Panc1 (cell line): ENCODE data around the gene IL33. TPM values are rescaled to one million over a fixed set of nuclear protein-coding genes. Genes with fewer than 3 reads are reported as not detected.

Experiments used
- ATAC-seq: fragments of 200-7000 bp; cut with Tn5 transposase; 2 replicates; pipeline ENCODE4 v1.9.1; 2020; ENCODE audit warnings: mild to moderate bottlenecking, moderate library complexity
- BruUV-seq: library from RNA; stranded (reverse); fragments of 400-500 nt; replicated peaks from 2 replicates; lab custom pipeline; 2021; lab: Mats Ljungman, UMichigan
- CTCF ChIA-PET: fragments of 300-600 bp; sonication (Branson Sonifier 250); formaldehyde crosslinking; loops from one replicate; lab custom pipeline; 2022; ENCODE audit warnings: antibody characterized with exemption; lab: Charles Lee
- POLR2A ChIA-PET: fragments of 300-600 bp; sonication (Branson Sonifier 250); formaldehyde crosslinking; loops from one replicate; lab custom pipeline; 2022; ENCODE audit warnings: antibody characterized with exemption; lab: Charles Lee
- DNase-seq: peaks from one replicate; pipeline ENCODE4 v3.0.0-alpha.2; 2010; ENCODE audit warnings: low read depth, low spot score
- H3K27ac ChIP-seq: 2 replicates; pipeline ENCODE4 v1.5.1; 2011; ENCODE audit warnings: mild to moderate bottlenecking, low read length, inconsistent platforms
- H3K27me3 ChIP-seq: fragments of 200-500 bp; sonication (Bioruptor generic); 2 replicates; pipeline ENCODE4 v1.6.0; 2014; ENCODE audit warnings: low read length, inconsistent platforms; ENCODE audit not compliant: control insufficient read depth, insufficient read depth
- H3K36me3 ChIP-seq: fragments of 200-500 bp; sonication (Bioruptor generic); 2 replicates; pipeline ENCODE4 v1.5.1; 2014; ENCODE audit warnings: inconsistent platforms, mild to moderate bottlenecking, low read length, moderate library complexity; ENCODE audit not compliant: control insufficient read depth, insufficient read depth
- H3K4me1 ChIP-seq: 2 replicates; pipeline ENCODE4 v1.5.1; 2011; ENCODE audit warnings: inconsistent platforms, mild to moderate bottlenecking, low read length, moderate library complexity; ENCODE audit not compliant: control insufficient read depth, insufficient read depth
- H3K4me3 ChIP-seq, 2 experiments: 2 replicates each; pipeline ENCODE4 v1.5.1; 2011 to 2012; ENCODE audit warnings: low read depth in 2 of 2, low read length in 2 of 2, mild to moderate bottlenecking in 2 of 2, inconsistent platforms in 1 of 2, moderate library complexity in 1 of 2
- H3K9me3 ChIP-seq: fragments of 200-500 bp; sonication (Bioruptor generic); 2 replicates; pipeline ENCODE4 v1.5.1; 2014; ENCODE audit warnings: low read depth, mild to moderate bottlenecking, inconsistent platforms, low read length, moderate library complexity; ENCODE audit not compliant: control insufficient read depth, insufficient read depth
- CTCF ChIP-seq: fragments of 450-650 bp; IDR thresholded peaks from 2 replicates; pipeline ENCODE4 v1.5.1; 2017; ENCODE audit warnings: mild to moderate bottlenecking
- POLR2AphosphoS5 ChIP-seq: IDR thresholded peaks from 2 replicates; pipeline ENCODE4 v1.6.1; 2012; ENCODE audit warnings: mild to moderate bottlenecking, low read depth, low read length, moderate library complexity
- SIN3A ChIP-seq: IDR thresholded peaks from 2 replicates; pipeline ENCODE4 v1.6.1; 2012; ENCODE audit warnings: low read depth, mild to moderate bottlenecking, low read length, moderate library complexity, borderline replicate concordance; ENCODE audit not compliant: insufficient read depth
- TCF7L2 ChIP-seq: IDR thresholded peaks from 2 replicates; pipeline ENCODE4 v1.6.1; 2011; ENCODE audit warnings: mild to moderate bottlenecking, low read depth, low read length, inconsistent platforms
- in situ Hi-C: cut with HindIII; loops from 2 replicates; pipeline ENCODE4 v1.10.0; 2016; ENCODE audit warnings: low sequenced_read_pairs, low pct_unique_long_range_greater_than_20kb
- intact Hi-C: fragments of 100-400 bp; cut with micrococcal nuclease; formaldehyde crosslinking; loops from one replicate; pipeline ENCODE4 v1.10.0; 2022; ENCODE audit not compliant: unreplicated experiment
- total RNA-seq: library from RNA; stranded (reverse); gene quantifications from one replicate; pipeline ENCODE4 v1.2.1, GENCODE V29; 2021; ENCODE audit not compliant: unreplicated experiment
- TF ChIP-seq, protein P1 (sequence below), 2 experiments: IDR thresholded peaks; 2 replicates each; pipeline ENCODE4 v1.6.1; 2011 to 2012; ENCODE audit warnings: low read depth in 2 of 2, control low read depth in 1 of 2, low read length in 1 of 2, mild to moderate bottlenecking in 1 of 2, moderate library complexity in 1 of 2; ENCODE audit not compliant: insufficient read depth in 1 of 2

Gene IL33
- total RNA-seq, 1 experiment from 2014 or later, result not detected

GRCh38 chr9:6212722-6213375 is 2.8 kb upstream of the IL33 start:
- intact Hi-C loops, result no loop called here
- Histone ChIP-seq H3K4me3 (no peak overlapping the region), H3K27me3 (no peaks in the 10 kb centered on the region), H3K9me3 (no peaks in the 10 kb centered on the region), H3K27ac (no peak overlapping the region), H3K36me3 (no peaks in the 10 kb centered on the region), H3K4me1 (no peaks in the 10 kb centered on the region)
- in situ Hi-C loops, result no loop called here
- DNase-seq (no peak), ATAC-seq (no peak)
- ChIA-PET CTCF (no interaction called here), POLR2A (no interaction called here)
- BruUV-seq, result no TSS peak
- TF ChIP-seq CTCF (no peak), POLR2AphosphoS5 (no peak)

GRCh38 chr9:6214434-6214833 is 1.2 kb upstream of the IL33 start:
- Histone ChIP-seq H3K27me3 (no peaks in the 10 kb centered on the region), H3K4me3 (no peak overlapping the region), H3K27ac (no peak overlapping the region), H3K9me3 (no peaks in the 10 kb centered on the region), H3K36me3 (no peaks in the 10 kb centered on the region), H3K4me1 (no peaks in the 10 kb centered on the region)
- intact Hi-C loops (no loop called here), in situ Hi-C loops (no loop called here)
- TF ChIP-seq TCF7L2 (no peak), CTCF (no peak), POLR2AphosphoS5 (no peak), SIN3A (no peak)
- TF ChIP-seq, protein P1, sequence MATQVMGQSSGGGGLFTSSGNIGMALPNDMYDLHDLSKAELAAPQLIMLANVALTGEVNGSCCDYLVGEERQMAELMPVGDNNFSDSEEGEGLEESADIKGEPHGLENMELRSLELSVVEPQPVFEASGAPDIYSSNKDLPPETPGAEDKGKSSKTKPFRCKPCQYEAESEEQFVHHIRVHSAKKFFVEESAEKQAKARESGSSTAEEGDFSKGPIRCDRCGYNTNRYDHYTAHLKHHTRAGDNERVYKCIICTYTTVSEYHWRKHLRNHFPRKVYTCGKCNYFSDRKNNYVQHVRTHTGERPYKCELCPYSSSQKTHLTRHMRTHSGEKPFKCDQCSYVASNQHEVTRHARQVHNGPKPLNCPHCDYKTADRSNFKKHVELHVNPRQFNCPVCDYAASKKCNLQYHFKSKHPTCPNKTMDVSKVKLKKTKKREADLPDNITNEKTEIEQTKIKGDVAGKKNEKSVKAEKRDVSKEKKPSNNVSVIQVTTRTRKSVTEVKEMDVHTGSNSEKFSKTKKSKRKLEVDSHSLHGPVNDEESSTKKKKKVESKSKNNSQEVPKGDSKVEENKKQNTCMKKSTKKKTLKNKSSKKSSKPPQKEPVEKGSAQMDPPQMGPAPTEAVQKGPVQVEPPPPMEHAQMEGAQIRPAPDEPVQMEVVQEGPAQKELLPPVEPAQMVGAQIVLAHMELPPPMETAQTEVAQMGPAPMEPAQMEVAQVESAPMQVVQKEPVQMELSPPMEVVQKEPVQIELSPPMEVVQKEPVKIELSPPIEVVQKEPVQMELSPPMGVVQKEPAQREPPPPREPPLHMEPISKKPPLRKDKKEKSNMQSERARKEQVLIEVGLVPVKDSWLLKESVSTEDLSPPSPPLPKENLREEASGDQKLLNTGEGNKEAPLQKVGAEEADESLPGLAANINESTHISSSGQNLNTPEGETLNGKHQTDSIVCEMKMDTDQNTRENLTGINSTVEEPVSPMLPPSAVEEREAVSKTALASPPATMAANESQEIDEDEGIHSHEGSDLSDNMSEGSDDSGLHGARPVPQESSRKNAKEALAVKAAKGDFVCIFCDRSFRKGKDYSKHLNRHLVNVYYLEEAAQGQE (IDR thresholded peaks at IDR 0.05; ENCODE audit: insufficient read depth in 1 of 2, low read depth in 2 of 2, low read length in 1 of 2), result no peak
- ATAC-seq (no peak), DNase-seq (no peak)
- ChIA-PET CTCF (interaction anchor here (0.6 kb wide), 1 partner anchor 527 kb away, joined by 5 read pairs; no protein-coding TSS in a partner anchor), POLR2A (no interaction called here)
- BruUV-seq, result no TSS peak
